GM18951 (cell line): Measurements from ENCODE around the gene TBC1D8.

ENCODE experiments used
- POLR2A ChIP-seq: IDR thresholded peaks from 4 replicates; pipeline ENCODE4 v1.6.1; 2011; ENCODE audit warnings: mild to moderate bottlenecking; ENCODE audit not compliant: insufficient read length, insufficient read depth; ENCODE audit errors: extremely low read depth
- in situ Hi-C: fragments of 300-500 bp; cut with MboI; formaldehyde crosslinking; loops from one replicate; pipeline ENCODE4 v1.12.0; 2022; ENCODE audit warnings: low sequenced_read_pairs, mixed read lengths, inconsistent platforms; ENCODE audit not compliant: unreplicated experiment

Gene TBC1D8

GRCh38 chr2:101153077-101153707, 2.0 kb upstream of the TBC1D8 start:
- no peak for TF ChIP-seq POLR2A
- in situ Hi-C loops, result no loop called here

- in situ Hi-C loops, result no loop called here
- no peak for TF ChIP-seq POLR2A
Observed at GRCh38 chr2:101152272-101153076, 1.3 kb upstream of the TBC1D8 start.

DNA sequence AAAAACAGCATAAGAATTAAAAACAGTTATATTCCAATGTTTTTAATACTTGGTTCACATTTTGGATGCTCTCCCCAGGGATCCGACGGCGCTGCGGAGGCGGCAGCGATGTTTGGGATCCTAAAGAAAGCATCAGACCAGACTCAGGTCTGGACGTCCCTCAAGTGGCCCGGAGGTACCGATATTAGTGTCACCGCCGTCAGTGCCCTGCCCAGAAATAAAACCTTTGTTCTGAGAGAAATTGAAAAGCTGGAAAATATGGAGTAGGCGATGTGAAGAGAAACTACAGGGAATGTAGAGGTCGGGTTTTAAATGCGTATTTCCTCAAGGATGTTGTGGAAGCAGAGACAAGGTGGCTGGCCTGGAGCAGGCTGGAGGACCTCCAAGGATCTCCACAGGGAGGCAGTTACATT, 683 bp upstream of the TBC1D8 start:
- TF ChIP-seq POLR2A, result no peak
- in situ Hi-C loops, result no loop called here

DNA sequence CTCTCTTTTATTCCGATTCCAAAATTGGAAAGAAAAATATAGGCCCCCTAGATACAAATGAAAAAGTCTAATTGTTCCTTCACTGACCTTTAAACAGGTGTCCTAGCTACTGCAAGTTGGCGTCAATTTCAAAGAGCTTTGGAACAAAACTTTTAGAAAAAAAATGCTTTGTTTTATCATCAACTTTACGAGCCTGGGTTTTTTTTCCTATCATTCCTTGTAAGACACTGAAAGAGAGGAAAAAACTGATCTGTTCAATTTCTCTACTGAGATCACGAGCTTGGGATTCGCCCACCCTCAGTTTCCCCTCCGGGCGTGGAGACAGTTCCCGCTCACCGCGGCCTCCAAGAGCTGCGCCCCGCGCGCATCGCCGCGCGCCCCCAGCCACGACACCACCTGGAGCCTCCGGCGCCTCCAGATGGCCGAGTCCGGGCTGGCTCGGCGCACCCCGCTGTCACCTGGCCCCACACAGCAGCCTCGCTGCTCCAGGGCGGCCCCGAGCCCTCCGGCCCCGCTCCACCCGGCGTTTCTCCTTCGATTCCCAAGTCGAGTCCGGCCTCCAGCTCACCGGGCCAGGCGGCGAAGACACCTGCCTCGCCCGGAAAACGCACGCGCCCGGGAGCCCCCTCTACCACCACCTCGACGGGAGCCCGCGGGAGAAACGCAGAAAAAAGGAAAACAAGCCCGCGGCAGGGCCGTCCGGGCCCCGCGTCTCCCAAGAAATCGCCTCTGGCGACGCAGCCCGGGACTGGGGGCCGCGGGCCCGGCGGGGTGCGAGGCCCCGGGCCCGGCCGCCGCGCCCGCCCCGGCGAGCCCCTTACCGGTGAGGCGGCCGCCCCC, 656 bp downstream of the TBC1D8 start:
- in situ Hi-C loops, result no loop called here
- no peak for TF ChIP-seq POLR2A

- TF ChIP-seq POLR2A, result no peak
- in situ Hi-C loops, result no loop called here
Observed at GRCh38 chr2:101149241-101150192, 1.7 kb downstream of the TBC1D8 start.

DNA sequence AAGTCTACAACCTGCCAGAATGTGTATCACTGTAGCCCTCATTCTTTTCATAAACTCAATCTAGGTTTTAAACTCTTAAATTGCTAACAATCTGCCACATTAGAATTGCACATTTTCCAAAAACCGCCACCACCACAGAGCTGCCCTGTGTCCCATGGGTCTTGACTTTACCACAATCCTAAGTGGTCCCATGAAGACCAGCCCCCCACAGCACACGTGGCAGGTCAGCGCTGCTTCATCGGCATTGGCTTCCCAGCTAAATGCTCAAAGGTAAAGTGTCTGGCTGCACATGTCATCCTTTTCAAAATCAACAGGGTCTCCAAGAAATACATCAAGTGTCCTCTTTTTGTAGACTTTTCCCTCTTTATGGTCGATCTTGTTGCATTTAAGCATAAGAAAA, 2.4 kb downstream of the TBC1D8 start:
- no peak for TF ChIP-seq POLR2A
- in situ Hi-C loops, result no loop called here

DNA sequence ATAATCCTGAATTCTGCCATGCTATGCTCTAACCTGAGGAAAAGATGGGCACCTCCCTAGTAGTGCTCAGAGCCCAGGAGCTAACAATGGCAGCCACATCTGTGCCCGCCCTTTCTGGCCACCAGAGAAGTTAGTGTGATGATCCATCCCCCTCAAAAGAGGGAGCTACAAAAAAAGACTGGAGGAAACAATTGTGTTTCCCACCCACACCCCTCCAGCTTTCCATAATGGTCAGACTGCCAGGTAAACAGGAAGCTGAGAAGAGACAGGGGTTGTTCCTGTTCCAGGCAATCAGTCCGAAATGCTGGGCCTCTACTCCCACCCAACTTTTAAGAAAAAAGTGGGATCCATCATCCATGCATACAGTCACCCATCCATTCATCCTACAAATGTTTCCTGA, 3.2 kb downstream of the TBC1D8 start:
- in situ Hi-C loops, result no loop called here
- no peak for TF ChIP-seq POLR2A

GRCh38 chr2:101147062-101147461, 4.1 kb downstream of the TBC1D8 start:
- in situ Hi-C loops, result no loop called here
- TF ChIP-seq POLR2A, result no peak

DNA sequence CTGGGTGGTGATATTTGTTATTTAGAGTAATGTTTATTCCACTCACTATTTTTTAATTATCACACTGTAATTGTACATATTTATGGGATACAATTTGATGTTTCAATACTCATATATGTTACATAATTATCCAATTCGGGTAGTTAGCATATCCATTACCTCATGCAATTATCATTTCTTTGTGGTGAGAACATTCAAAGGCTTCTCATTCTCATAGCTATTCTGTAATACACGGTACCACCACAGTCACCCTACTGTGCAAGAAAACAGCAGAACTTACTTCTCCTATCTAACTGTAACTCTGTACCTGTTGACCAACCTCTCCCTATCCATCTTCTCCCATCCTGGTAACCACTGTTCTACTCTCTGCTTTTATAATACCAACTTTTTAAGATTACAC, 4.6 kb downstream of the TBC1D8 start:
- no peak for TF ChIP-seq POLR2A
- in situ Hi-C loops, result no loop called here

DNA sequence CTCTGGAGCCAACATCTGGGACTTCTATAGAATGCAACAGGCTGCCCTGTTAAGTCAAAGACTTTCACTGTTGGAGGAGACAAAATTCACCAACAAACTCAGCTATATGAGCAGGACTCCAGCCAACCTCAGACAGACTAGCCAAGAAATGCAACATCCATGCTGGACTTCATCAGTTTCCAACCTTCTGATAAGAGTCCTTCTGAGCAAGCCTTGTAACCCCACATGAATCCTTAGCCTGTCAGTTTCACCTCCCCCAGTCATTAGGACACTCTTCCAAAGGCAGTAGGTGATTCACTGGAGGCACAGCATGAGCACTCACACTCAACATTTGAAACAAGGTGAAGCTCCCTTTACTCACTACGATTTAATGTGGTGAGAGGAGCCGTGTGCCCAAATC, 5.8 kb downstream of the TBC1D8 start:
- no peak for TF ChIP-seq POLR2A
- in situ Hi-C loops, result no loop called here

GRCh38 chr2:101142163-101142562, 9.0 kb downstream of the TBC1D8 start:
- no peak for TF ChIP-seq POLR2A
- in situ Hi-C loops, result no loop called here

DNA sequence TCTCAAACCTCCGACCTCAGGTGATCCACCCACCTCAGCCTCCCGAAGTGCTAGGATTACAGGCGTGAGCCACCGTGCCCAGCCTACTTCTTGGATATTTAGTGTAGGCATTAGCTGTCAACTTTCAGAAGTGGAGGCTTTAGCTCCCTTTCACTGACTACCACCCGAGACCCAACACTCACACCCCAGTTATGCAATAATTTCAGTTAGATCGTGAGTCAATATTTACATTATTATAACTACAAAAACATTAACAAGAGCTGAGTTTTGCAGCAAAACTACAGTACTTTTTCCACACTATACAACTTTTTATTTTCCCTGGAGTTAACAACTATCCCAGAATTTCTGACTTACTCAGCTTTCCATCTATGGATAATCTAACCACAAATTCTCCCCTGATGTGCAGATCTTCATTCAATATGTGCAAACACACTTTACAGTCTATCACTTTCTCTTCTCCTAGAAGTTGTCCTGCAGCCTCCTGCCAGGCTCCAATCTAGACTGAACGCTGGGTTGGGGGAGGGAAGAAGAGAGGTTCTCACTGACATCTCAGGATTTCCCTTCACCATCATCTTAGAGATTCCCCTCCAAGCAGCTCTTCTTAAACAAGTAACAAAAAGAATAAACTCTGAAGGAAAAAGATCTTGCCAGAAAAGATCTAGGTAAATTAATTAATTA, 10.1 kb downstream of the TBC1D8 start:
- in situ Hi-C loops, result no loop called here
- no peak for TF ChIP-seq POLR2A
